Hepatocyte (in vitro differentiated cells): Measurements from ENCODE around the gene IL22RA1. TPM values are rescaled to one million over a fixed set of nuclear protein-coding genes. Genes with fewer than 3 reads are reported as not detected.

ENCODE experiments used
- DNase-seq: peaks from one replicate; pipeline ENCODE4 v3.0.0-alpha.2; 2016; ENCODE audit warnings: low spot score
- H2AFZ ChIP-seq: fragments of 200-600 bp; sonication (generic); 2 replicates; pipeline ENCODE4 v1.6.0; 2016; ENCODE audit warnings: antibody characterized with exemption, mild to moderate bottlenecking
- H3K27ac ChIP-seq: fragments of 200-600 bp; sonication (generic); 2 replicates; pipeline ENCODE4 v1.5.1; 2016; ENCODE audit warnings: mild to moderate bottlenecking
- H3K27me3 ChIP-seq: fragments of 200-600 bp; sonication (generic); 2 replicates; pipeline ENCODE4 v1.6.1; 2016
- H3K36me3 ChIP-seq: fragments of 200-600 bp; sonication (generic); replicated peaks from 2 replicates; pipeline ENCODE4 v1.5.1; 2016; ENCODE audit warnings: low read depth; ENCODE audit not compliant: insufficient read depth
- H3K4me1 ChIP-seq: fragments of 200-600 bp; sonication (generic); 2 replicates; pipeline ENCODE4 v1.5.1; 2016; ENCODE audit warnings: mild to moderate bottlenecking, moderate library complexity; ENCODE audit not compliant: insufficient read depth
- H3K4me2 ChIP-seq: fragments of 200-600 bp; sonication (generic); 2 replicates; pipeline ENCODE4 v1.6.0; 2016
- H3K4me3 ChIP-seq: fragments of 200-600 bp; sonication (generic); 2 replicates; pipeline ENCODE4 v1.5.1; 2016; ENCODE audit warnings: mild to moderate bottlenecking
- H3K79me2 ChIP-seq: fragments of 200-600 bp; sonication (generic); 2 replicates; pipeline ENCODE4 v1.6.0; 2017; ENCODE audit warnings: mild to moderate bottlenecking
- H3K9me2 ChIP-seq: fragments of 200-600 bp; sonication (generic); replicated peaks from 2 replicates; pipeline ENCODE4 v1.6.0; 2017; ENCODE audit warnings: mild to moderate bottlenecking; ENCODE audit not compliant: insufficient read depth
- H3K9me3 ChIP-seq: fragments of 200-600 bp; sonication (generic); 2 replicates; pipeline ENCODE4 v1.5.1; 2016; ENCODE audit warnings: low read depth, mild to moderate bottlenecking
- H4K20me1 ChIP-seq: fragments of 200-600 bp; sonication (generic); 2 replicates; pipeline ENCODE4 v1.6.0; 2016; ENCODE audit warnings: mild to moderate bottlenecking; ENCODE audit not compliant: insufficient read depth, poor library complexity, severe bottlenecking
- EZH2 ChIP-seq: fragments of 200-600 bp; sonication (generic); IDR thresholded peaks from 2 replicates; pipeline ENCODE4 v1.6.1; 2016; ENCODE audit warnings: antibody characterized with exemption, mild to moderate bottlenecking, borderline replicate concordance
- EZH2phosphoT487 ChIP-seq: fragments of 200-600 bp; sonication (generic); IDR thresholded peaks from one replicate; pipeline ENCODE4 v1.6.1; 2018; ENCODE audit warnings: antibody characterized with exemption, mild to moderate bottlenecking, low read depth, moderate library complexity; ENCODE audit not compliant: unreplicated experiment, severe bottlenecking
- WGBS: methylation state at CpG from one replicate; pipeline ENCODE4 v1.1.6; 2016; ENCODE audit warnings: low lambda C conversion rate; ENCODE audit errors: missing lambda C conversion rate; 5-methylcytosine and 5-hydroxymethylcytosine counted together
- polyA plus RNA-seq: library from polyadenylated mRNA; unstranded; fragments of >200 nt; fragmentation: Nextera tagmentation; extraction: Ambion mirVana; gene quantifications from 2 replicates; pipeline ENCODE4 v1.2.1, GENCODE V29; 2016
- total RNA-seq: library from RNA; depleted of rRNA; stranded (reverse); fragments of >200 nt; gene quantifications from 2 replicates; pipeline ENCODE4 v1.2.3, GENCODE V29; 2014
- TF ChIP-seq, protein P1 (sequence below): fragments of 200-600 bp; sonication (generic); IDR thresholded peaks from 2 replicates; pipeline ENCODE4 v1.5.1; 2016; ENCODE audit warnings: antibody characterized with exemption, mild to moderate bottlenecking; ENCODE audit not compliant: poor library complexity

Gene IL22RA1
- total and polyA plus RNA-seq, 2 experiments from 2014 or later, result 6.1 to 8.2 TPM

DNA sequence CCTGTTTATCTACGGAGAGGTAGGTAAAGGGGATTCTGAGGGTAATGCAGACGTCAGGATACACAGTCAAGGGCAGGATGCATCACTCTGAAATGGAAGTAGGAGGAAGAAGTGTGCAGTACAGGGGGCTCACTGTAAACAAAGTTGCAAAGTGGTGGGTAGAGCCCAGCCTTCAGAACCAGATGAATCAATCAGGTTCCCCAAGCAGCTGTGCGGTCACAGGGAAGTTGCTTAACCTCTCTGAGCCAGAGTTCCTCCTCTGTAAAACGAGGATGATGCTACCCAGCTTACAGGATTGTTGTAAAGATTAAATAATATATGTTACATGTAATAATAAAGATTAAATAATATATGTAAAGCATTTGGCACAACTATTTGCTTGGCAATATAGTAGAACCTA is 17.5 kb downstream of the IL22RA1 start:
- 85% methylated on average over 4 of the region's 4 CpGs for WGBS
- Histone ChIP-seq H3K27ac (no peak overlapping the region), H3K79me2 (no peaks in the 10 kb centered on the region), H3K4me1 (peaks cover 7% of the 10 kb centered on the region), H3K9me2 (no peaks in the 10 kb centered on the region), H3K36me3 (no peaks in the 10 kb centered on the region), H3K9me3 (no peaks in the 10 kb centered on the region), H2AFZ (no peak overlapping the region), H3K4me2 (no peak overlapping the region), H3K4me3 (no peak overlapping the region), H4K20me1 (no peaks in the 10 kb centered on the region), H3K27me3 (no peaks in the 10 kb centered on the region)
- TF ChIP-seq EZH2phosphoT487 (no peak), EZH2 (no peak)
- TF ChIP-seq, protein P1, sequence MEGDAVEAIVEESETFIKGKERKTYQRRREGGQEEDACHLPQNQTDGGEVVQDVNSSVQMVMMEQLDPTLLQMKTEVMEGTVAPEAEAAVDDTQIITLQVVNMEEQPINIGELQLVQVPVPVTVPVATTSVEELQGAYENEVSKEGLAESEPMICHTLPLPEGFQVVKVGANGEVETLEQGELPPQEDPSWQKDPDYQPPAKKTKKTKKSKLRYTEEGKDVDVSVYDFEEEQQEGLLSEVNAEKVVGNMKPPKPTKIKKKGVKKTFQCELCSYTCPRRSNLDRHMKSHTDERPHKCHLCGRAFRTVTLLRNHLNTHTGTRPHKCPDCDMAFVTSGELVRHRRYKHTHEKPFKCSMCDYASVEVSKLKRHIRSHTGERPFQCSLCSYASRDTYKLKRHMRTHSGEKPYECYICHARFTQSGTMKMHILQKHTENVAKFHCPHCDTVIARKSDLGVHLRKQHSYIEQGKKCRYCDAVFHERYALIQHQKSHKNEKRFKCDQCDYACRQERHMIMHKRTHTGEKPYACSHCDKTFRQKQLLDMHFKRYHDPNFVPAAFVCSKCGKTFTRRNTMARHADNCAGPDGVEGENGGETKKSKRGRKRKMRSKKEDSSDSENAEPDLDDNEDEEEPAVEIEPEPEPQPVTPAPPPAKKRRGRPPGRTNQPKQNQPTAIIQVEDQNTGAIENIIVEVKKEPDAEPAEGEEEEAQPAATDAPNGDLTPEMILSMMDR, result no peak
- DNase-seq, result no peak

DNA sequence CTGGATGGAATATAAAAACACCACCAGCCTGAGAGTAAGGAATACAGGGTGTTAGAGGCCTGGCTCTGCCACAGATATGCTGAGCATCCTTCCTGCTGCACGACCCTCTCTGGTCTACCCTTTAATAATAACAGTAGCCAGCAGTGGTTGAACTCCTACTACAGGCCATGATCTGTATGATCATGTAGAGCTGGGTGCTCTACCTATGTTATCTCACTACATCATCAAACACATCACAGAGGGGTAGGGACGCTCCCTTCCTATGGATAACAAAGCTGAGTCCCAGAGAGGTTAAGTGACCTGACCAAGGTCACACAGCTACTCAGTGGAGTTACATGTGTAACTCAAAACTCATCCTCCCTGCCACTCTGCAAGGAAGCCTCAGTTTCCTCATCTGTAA is 18.0 kb downstream of the IL22RA1 start:
- no peak overlapping the region for H2AFZ ChIP-seq
- H3K9me3 ChIP-seq, result no peaks in the 10 kb centered on the region
- H3K79me2 ChIP-seq, result no peaks in the 10 kb centered on the region
- no peak overlapping the region for H3K4me2 ChIP-seq
- H3K4me1 ChIP-seq, result peaks cover 11% of the 10 kb centered on the region
- no peak for DNase-seq
- TF ChIP-seq, protein P1, result no peak
- TF ChIP-seq EZH2phosphoT487, result no peak
- no peak for TF ChIP-seq EZH2
- H4K20me1 ChIP-seq, result no peaks in the 10 kb centered on the region
- H3K4me3 ChIP-seq, result no peak overlapping the region
- no peak overlapping the region for H3K27ac ChIP-seq
- no peaks in the 10 kb centered on the region for H3K27me3 ChIP-seq
- no peaks in the 10 kb centered on the region for H3K9me2 ChIP-seq
- 86% methylated on average over 2 of the region's 2 CpGs for WGBS
- H3K36me3 ChIP-seq, result no peaks in the 10 kb centered on the region

DNA sequence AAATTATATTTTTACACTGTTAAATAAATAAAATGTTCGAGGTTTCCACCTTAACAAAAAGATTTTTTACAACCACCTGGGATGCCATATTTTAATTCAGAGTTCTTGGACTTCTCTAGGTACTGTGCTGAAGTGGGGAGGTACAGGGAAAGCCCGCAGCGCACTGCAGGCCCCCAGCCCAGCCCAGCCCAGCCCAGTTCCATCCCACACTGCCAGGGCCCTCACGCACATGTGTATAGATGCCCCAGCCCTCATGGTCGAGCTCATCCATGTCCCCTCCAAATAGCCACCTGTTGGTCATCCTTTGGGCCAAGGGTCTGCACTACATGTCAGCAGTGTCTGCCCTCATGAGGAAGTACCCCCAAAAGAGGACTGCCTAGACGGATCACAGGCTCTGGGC is 19.3 kb downstream of the IL22RA1 start:
- 91% methylated on average over 6 of the region's 6 CpGs for WGBS
- DNase-seq, result no peak
- TF ChIP-seq EZH2phosphoT487 (no peak), EZH2 (no peak)
- TF ChIP-seq, protein P1, result no peak
- H3K36me3 ChIP-seq, result no peaks in the 10 kb centered on the region
- no peaks in the 10 kb centered on the region for H3K27me3 ChIP-seq
- H3K79me2 ChIP-seq, result no peaks in the 10 kb centered on the region
- no peak overlapping the region for H3K27ac ChIP-seq
- H3K9me3 ChIP-seq, result no peaks in the 10 kb centered on the region
- no peak overlapping the region for H2AFZ ChIP-seq
- H3K4me3 ChIP-seq, result no peak overlapping the region
- H3K9me2 ChIP-seq, result no peaks in the 10 kb centered on the region
- H3K4me2 ChIP-seq, result no peak overlapping the region
- peaks cover 24% of the 10 kb centered on the region for H3K4me1 ChIP-seq
- no peaks in the 10 kb centered on the region for H4K20me1 ChIP-seq

DNA sequence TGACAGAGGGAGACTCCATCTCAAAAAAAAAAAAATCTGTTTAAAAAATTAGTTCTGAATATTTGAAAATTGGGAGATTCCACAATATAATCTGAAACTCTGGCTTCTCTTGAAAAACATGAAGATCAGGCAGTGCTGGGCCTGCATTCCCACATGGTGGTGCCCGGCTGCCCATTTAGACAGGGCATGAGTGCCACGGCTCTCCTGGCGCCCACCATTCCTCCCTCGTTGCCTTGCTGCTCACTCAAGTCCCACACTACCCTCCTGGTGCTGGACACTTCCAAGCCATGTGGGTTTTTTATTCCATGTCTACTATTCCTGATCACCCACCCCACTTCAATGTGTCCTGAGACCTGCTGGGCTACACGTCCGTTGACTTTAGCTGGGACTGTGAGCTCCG is 20.2 kb downstream of the IL22RA1 start:
- no peaks in the 10 kb centered on the region for H3K36me3 ChIP-seq
- no peaks in the 10 kb centered on the region for H3K79me2 ChIP-seq
- no peaks in the 10 kb centered on the region for H3K9me3 ChIP-seq
- H3K27me3 ChIP-seq, result no peaks in the 10 kb centered on the region
- no peak overlapping the region for H3K4me2 ChIP-seq
- no peak overlapping the region for H2AFZ ChIP-seq
- no peaks in the 10 kb centered on the region for H4K20me1 ChIP-seq
- no peaks in the 10 kb centered on the region for H3K9me2 ChIP-seq
- peaks cover 28% of the 10 kb centered on the region for H3K4me1 ChIP-seq
- TF ChIP-seq EZH2 (no peak), EZH2phosphoT487 (no peak)
- TF ChIP-seq, protein P1, result no peak
- no peak overlapping the region for H3K27ac ChIP-seq
- WGBS, result 95% methylated on average over 7 of the region's 7 CpGs
- DNase-seq, result no peak
- no peak overlapping the region for H3K4me3 ChIP-seq
